ENCODE measurements around the gene PIK3IP1.

DNA sequence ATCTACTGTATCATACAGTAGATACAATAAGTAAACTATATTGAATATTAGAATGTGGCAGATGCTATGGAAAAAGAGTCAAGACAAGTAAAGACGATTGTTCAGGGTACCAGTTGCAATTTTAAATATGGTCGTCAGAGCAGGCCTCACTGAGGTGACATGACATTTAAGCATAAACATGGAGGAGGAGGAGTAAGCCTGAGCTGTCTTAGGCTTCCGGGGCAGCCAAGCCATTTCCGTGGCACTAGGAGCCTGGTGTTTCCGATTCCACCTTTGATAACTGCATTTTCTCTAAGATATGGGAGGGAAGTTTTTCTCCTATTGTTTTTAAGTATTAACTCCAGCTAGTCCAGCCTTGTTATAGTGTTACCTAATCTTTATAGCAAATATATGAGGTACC is 14.5 kb downstream of the PIK3IP1 start:
- TF ChIP-seq, protein P1, sequence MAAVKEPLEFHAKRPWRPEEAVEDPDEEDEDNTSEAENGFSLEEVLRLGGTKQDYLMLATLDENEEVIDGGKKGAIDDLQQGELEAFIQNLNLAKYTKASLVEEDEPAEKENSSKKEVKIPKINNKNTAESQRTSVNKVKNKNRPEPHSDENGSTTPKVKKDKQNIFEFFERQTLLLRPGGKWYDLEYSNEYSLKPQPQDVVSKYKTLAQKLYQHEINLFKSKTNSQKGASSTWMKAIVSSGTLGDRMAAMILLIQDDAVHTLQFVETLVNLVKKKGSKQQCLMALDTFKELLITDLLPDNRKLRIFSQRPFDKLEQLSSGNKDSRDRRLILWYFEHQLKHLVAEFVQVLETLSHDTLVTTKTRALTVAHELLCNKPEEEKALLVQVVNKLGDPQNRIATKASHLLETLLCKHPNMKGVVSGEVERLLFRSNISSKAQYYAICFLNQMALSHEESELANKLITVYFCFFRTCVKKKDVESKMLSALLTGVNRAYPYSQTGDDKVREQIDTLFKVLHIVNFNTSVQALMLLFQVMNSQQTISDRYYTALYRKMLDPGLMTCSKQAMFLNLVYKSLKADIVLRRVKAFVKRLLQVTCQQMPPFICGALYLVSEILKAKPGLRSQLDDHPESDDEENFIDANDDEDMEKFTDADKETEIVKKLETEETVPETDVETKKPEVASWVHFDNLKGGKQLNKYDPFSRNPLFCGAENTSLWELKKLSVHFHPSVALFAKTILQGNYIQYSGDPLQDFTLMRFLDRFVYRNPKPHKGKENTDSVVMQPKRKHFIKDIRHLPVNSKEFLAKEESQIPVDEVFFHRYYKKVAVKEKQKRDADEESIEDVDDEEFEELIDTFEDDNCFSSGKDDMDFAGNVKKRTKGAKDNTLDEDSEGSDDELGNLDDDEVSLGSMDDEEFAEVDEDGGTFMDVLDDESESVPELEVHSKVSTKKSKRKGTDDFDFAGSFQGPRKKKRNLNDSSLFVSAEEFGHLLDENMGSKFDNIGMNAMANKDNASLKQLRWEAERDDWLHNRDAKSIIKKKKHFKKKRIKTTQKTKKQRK (IDR thresholded peaks at IDR 0.05; ENCODE audit: low read depth, low read length): no peak
- TF ChIP-seq POLR2A (IDR thresholded peaks at IDR 0.05; ENCODE audit: low read depth, low read length) (no peak), REST (IDR thresholded peaks at IDR 0.05; ENCODE audit: low read depth, low read length) (no peak), SMAD1 (IDR thresholded peaks at IDR 0.05; ENCODE audit: low read depth, partially characterized antibody) (no peak), TCF12 (IDR thresholded peaks at IDR 0.05; ENCODE audit: low read depth, low read length) (no peak)

Data from GM12878 (cell line).